ENCODE results near the gene EHD1.

Gene EHD1

GRCh38 chr11:64909653-64910343 lies 31.4 kb upstream of the EHD1 start:
- no peak for DNase-seq (ENCODE audit: low spot score)

- no peak for DNase-seq (ENCODE audit: low spot score)
Observed at GRCh38 chr11:64908766-64909165, 30.3 kb upstream of the EHD1 start.

GRCh38 chr11:64906314-64906635 lies 27.9 kb upstream of the EHD1 start:
- no peak for DNase-seq (ENCODE audit: low spot score)

GRCh38 chr11:64905516-64906313 lies 27.3 kb upstream of the EHD1 start:
- no peak for DNase-seq (ENCODE audit: low spot score)

GRCh38 chr11:64903291-64903833 lies 24.9 kb upstream of the EHD1 start:
- no peak for DNase-seq (ENCODE audit: low spot score)

- DNase-seq (ENCODE audit: low spot score) = no peak
Observed at GRCh38 chr11:64902102-64902900, 23.9 kb upstream of the EHD1 start.

GRCh38 chr11:64900774-64901173 lies 22.4 kb upstream of the EHD1 start:
- DNase-seq (ENCODE audit: low spot score) = no peak

GRCh38 chr11:64900263-64900678 lies 21.9 kb upstream of the EHD1 start:
- peak; percentile 85 for DNase-seq (ENCODE audit: low spot score)

- DNase-seq (ENCODE audit: low spot score) = no peak
Observed at GRCh38 chr11:64898541-64898940, 20.1 kb upstream of the EHD1 start.

GRCh38 chr11:64898076-64898445 lies 19.6 kb upstream of the EHD1 start:
- no peak for DNase-seq (ENCODE audit: low spot score)

- no peak for DNase-seq (ENCODE audit: low spot score)
Observed at GRCh38 chr11:64897381-64898075, 19.1 kb upstream of the EHD1 start.

GRCh38 chr11:64896448-64897022 lies 18.1 kb upstream of the EHD1 start:
- no peak for DNase-seq (ENCODE audit: low spot score)

- no peak for DNase-seq (ENCODE audit: low spot score)
Observed at GRCh38 chr11:64894812-64895452, 16.5 kb upstream of the EHD1 start.

- peak; percentile 89 for DNase-seq (ENCODE audit: low spot score)
Observed at GRCh38 chr11:64894070-64894811, 15.8 kb upstream of the EHD1 start.

GRCh38 chr11:64893194-64894069 lies 15.0 kb upstream of the EHD1 start:
- DNase-seq (ENCODE audit: low spot score) = no peak

GRCh38 chr11:64892838-64893193 lies 14.4 kb upstream of the EHD1 start:
- DNase-seq (ENCODE audit: low spot score) = no peak

- no peak for DNase-seq (ENCODE audit: low spot score)
Observed at GRCh38 chr11:64892411-64892831, 14.0 kb upstream of the EHD1 start.

GRCh38 chr11:64891880-64892279 lies 13.5 kb upstream of the EHD1 start:
- DNase-seq (ENCODE audit: low spot score) = no peak

- DNase-seq (ENCODE audit: low spot score) = no peak
Observed at GRCh38 chr11:64891215-64891848, 12.9 kb upstream of the EHD1 start.

Measured in CD4-positive, alpha-beta T cell treated with Interleukin-15 for 4 hours (primary cell).